Measurements from ENCODE around the gene TVP23C. TPM values are rescaled to one million over a fixed set of nuclear protein-coding genes. Genes with fewer than 3 reads are reported as not detected.

Gene TVP23C
- total RNA-seq, 1 donor from 2014 or later = 15.1 TPM

GRCh38 chr17:15496735-15497670, 66.3 kb downstream of the TVP23C start:
- Mint-ChIP-seq H3K27ac (no peak overlapping the region), H3K4me3 (no peak overlapping the region), H3K4me1 (ENCODE audit: unreplicated experiment) (peaks cover 15% of the 10 kb centered on the region), H3K9me3 (no peaks in the 10 kb centered on the region), H3K27me3 (no peaks in the 10 kb centered on the region), H3K36me3 (peaks cover 36% of the 10 kb centered on the region)
- DNase-seq (ENCODE audit: extremely low spot score, unreplicated experiment) = no peak
- TF ChIP-seq CTCF (conservative IDR thresholded peaks at IDR 0.05) = no peak

GRCh38 chr17:15494821-15495220, 68.5 kb downstream of the TVP23C start:
- H3K27me3 Mint-ChIP-seq = no peaks in the 10 kb centered on the region
- TF ChIP-seq CTCF (conservative IDR thresholded peaks at IDR 0.05) = no peak
- H3K27ac Mint-ChIP-seq = no peak overlapping the region
- H3K4me1 Mint-ChIP-seq (ENCODE audit: unreplicated experiment) = peaks cover 22% of the 10 kb centered on the region
- DNase-seq (ENCODE audit: extremely low spot score, unreplicated experiment) = no peak
- no peaks in the 10 kb centered on the region for H3K9me3 Mint-ChIP-seq
- peaks cover 42% of the 10 kb centered on the region for H3K36me3 Mint-ChIP-seq
- no peak overlapping the region for H3K4me3 Mint-ChIP-seq

- H3K27me3 Mint-ChIP-seq = no peaks in the 10 kb centered on the region
- H3K36me3 Mint-ChIP-seq = peaks cover 46% of the 10 kb centered on the region
- peaks cover 22% of the 10 kb centered on the region for H3K4me1 Mint-ChIP-seq (ENCODE audit: unreplicated experiment)
- TF ChIP-seq CTCF (conservative IDR thresholded peaks at IDR 0.05) = no peak
- H3K27ac Mint-ChIP-seq = no peak overlapping the region
- no peak for DNase-seq (ENCODE audit: extremely low spot score, unreplicated experiment)
- no peak overlapping the region for H3K4me3 Mint-ChIP-seq
- H3K9me3 Mint-ChIP-seq = no peaks in the 10 kb centered on the region
Measured at GRCh38 chr17:15493693-15494035, 69.6 kb downstream of the TVP23C start.

- Mint-ChIP-seq H3K36me3 (peaks cover 41% of the 10 kb centered on the region), H3K4me1 (ENCODE audit: unreplicated experiment) (peaks cover 18% of the 10 kb centered on the region), H3K27ac (no peak overlapping the region), H3K9me3 (no peaks in the 10 kb centered on the region), H3K27me3 (no peaks in the 10 kb centered on the region), H3K4me3 (no peak overlapping the region)
- no peak for DNase-seq (ENCODE audit: extremely low spot score, unreplicated experiment)
- TF ChIP-seq CTCF (conservative IDR thresholded peaks at IDR 0.05) = no peak
Measured at GRCh38 chr17:15492791-15493692, 70.2 kb downstream of the TVP23C start.

GRCh38 chr17:15492186-15492585, 71.1 kb downstream of the TVP23C start:
- Mint-ChIP-seq H3K27me3 (no peaks in the 10 kb centered on the region), H3K4me3 (no peak overlapping the region)

More at GRCh38 chr17:15492186-15492585, 71.1 kb downstream of the TVP23C start:
- H3K9me3 Mint-ChIP-seq = no peaks in the 10 kb centered on the region
- TF ChIP-seq CTCF (conservative IDR thresholded peaks at IDR 0.05) = no peak
- H3K4me1 Mint-ChIP-seq (ENCODE audit: unreplicated experiment) = peaks cover 18% of the 10 kb centered on the region
- peaks cover 45% of the 10 kb centered on the region for H3K36me3 Mint-ChIP-seq
- no peak overlapping the region for H3K27ac Mint-ChIP-seq
- DNase-seq (ENCODE audit: extremely low spot score, unreplicated experiment) = no peak

Measured in type B pancreatic cell (in vitro differentiated cells).